GM12878 (cell line): Measurements from ENCODE around the gene SIK3. TPM values are rescaled to one million over a fixed set of nuclear protein-coding genes. Genes with fewer than 3 reads are reported as not detected.

ENCODE experiments used
- ATAC-seq: fragments of 200-7000 bp; cut with Tn5 transposase; 3 replicates; pipeline ENCODE4 v1.9.1; 2020; ENCODE audit warnings: mild to moderate bottlenecking, moderate library complexity
- BruUV-seq: library from RNA; stranded (reverse); fragments of 400-500 nt; replicated peaks from 2 replicates; lab custom pipeline; 2021; lab: Mats Ljungman, UMichigan
- CTCF ChIA-PET: fragments of 300-600 bp; sonication (Branson Sonifier 250); formaldehyde crosslinking; extraction: SDS; loops from one replicate; lab custom pipeline; 2021; ENCODE audit warnings: inconsistent platforms; lab: Yijun Ruan, JAX
- POLR2A ChIA-PET: fragments of 350-600 bp; formaldehyde crosslinking; extraction: SDS; loops from one replicate; lab custom pipeline; 2021; ENCODE audit warnings: inconsistent platforms; lab: Charles Lee
- RAD21 ChIA-PET: fragments of 300-600 bp; sonication (Branson Sonifier 250); formaldehyde crosslinking; loops from one replicate; lab custom pipeline; 2023; ENCODE audit warnings: antibody characterized with exemption; ENCODE audit not compliant: unreplicated experiment; lab: Charles Lee
- SMC1A ChIA-PET: fragments of 300-600 bp; sonication (Branson Sonifier 250); formaldehyde crosslinking; loops from one replicate; lab custom pipeline; 2023; ENCODE audit not compliant: unreplicated experiment, uncharacterized antibody; lab: Charles Lee
- DNase-seq: peaks from one replicate; pipeline ENCODE4 v3.0.0-alpha.2; 2011; ENCODE audit warnings: low read depth, low spot score
- FAIRE-seq: peaks from 3 replicates; lab custom pipeline; 2011; peaks lifted over from hg19 to GRCh38; lab: Jason Lieb, UNC
- H2AFZ ChIP-seq: 2 replicates; pipeline ENCODE4 v1.6.0; 2011; ENCODE audit warnings: low read depth, low read length, control low read depth; ENCODE audit not compliant: control insufficient read depth
- H3K27ac ChIP-seq: 2 replicates; pipeline ENCODE4 v1.5.1; 2011; ENCODE audit warnings: control low read depth; ENCODE audit not compliant: control insufficient read depth, insufficient read depth
- H3K27me3 ChIP-seq, 2 experiments: replicated peaks in 1 of 2; 2 replicates each; pipeline versions ENCODE4 v1.6.0 to v1.6.1; 2011; ENCODE audit warnings: low read length in 1 of 2; ENCODE audit not compliant: control insufficient read depth in 2 of 2, insufficient read depth in 2 of 2
- H3K36me3 ChIP-seq, 2 experiments: 2 replicates each; pipeline ENCODE4 v1.5.1; 2011; ENCODE audit warnings: low read length in 1 of 2; ENCODE audit not compliant: control insufficient read depth in 2 of 2, insufficient read depth in 2 of 2
- H3K4me1 ChIP-seq: 2 replicates; pipeline ENCODE4 v1.6.1; 2011; ENCODE audit warnings: mild to moderate bottlenecking, low read length, moderate library complexity, mixed read lengths; ENCODE audit not compliant: control insufficient read depth, insufficient read depth
- H3K4me2 ChIP-seq: 2 replicates; pipeline ENCODE4 v1.6.0; 2011; ENCODE audit warnings: control low read depth; ENCODE audit not compliant: control insufficient read depth, insufficient read depth
- H3K4me3 ChIP-seq: fragments of 200-600 bp; sonication (generic); 2 replicates; pipeline ENCODE4 v1.5.1; 2016
- H3K79me2 ChIP-seq: 2 replicates; pipeline ENCODE4 v1.6.0; 2011; ENCODE audit warnings: low read length; ENCODE audit not compliant: control insufficient read depth, insufficient read depth
- H3K9ac ChIP-seq: 2 replicates; pipeline ENCODE4 v1.8.0; 2011; ENCODE audit warnings: low read length, control low read depth, mixed read lengths; ENCODE audit not compliant: control insufficient read depth, insufficient read depth
- H3K9me3 ChIP-seq: replicated peaks from 3 replicates; pipeline ENCODE4 v1.5.1; 2011; ENCODE audit warnings: mild to moderate bottlenecking, low read length; ENCODE audit not compliant: control insufficient read depth, insufficient read depth
- H4K20me1 ChIP-seq: 2 replicates; pipeline ENCODE4 v1.6.0; 2011; ENCODE audit not compliant: control insufficient read depth, insufficient read depth
- EP300 ChIP-seq, 2 experiments: fragments of 150-350 bp in 1 of 2; IDR thresholded peaks; 2 replicates each; pipeline ENCODE4 v1.6.1; 2011 to 2012; ENCODE audit warnings: low read depth in 2 of 2, low read length in 2 of 2, borderline replicate concordance in 1 of 2, improper control_type of control experiment in 1 of 2, inconsistent platforms in 1 of 2; ENCODE audit not compliant: control insufficient read depth in 1 of 2
- NFYB ChIP-seq: IDR thresholded peaks from 2 replicates; pipeline ENCODE4 v1.6.1; 2011; ENCODE audit warnings: low read depth, mild to moderate bottlenecking, low read length, improper control_type of control experiment, moderate library complexity; ENCODE audit not compliant: insufficient read depth
- NRF1 ChIP-seq: conservative IDR thresholded peaks from 2 replicates; pipeline ENCODE4 v1.6.1; 2011; ENCODE audit warnings: mild to moderate bottlenecking, low read depth, low read length, improper control_type of control experiment
- POLR2AphosphoS5 ChIP-seq: IDR thresholded peaks from 2 replicates; pipeline ENCODE4 v1.6.1; 2011; ENCODE audit warnings: mild to moderate bottlenecking, low read length, inconsistent platforms
- RCOR1 ChIP-seq: conservative IDR thresholded peaks from 2 replicates; pipeline ENCODE4 v1.6.1; 2012; ENCODE audit warnings: low read depth, low read length, improper control_type of control experiment
- WGBS: methylation state at CpG from one replicate; pipeline ENCODE4 v1.1.6; 2016; ENCODE audit warnings: low lambda C conversion rate; ENCODE audit not compliant: insufficient replicate concordance, insufficient coverage; ENCODE audit errors: missing lambda C conversion rate; 5-methylcytosine and 5-hydroxymethylcytosine counted together
- in situ Hi-C: fragments of 300-500 bp; cut with MboI; formaldehyde crosslinking; loops from 9 replicates; pipeline ENCODE4 v1.14.3; 2018; ENCODE audit warnings: mixed read lengths
- intact Hi-C: fragments of 100-400 bp; cut with micrococcal nuclease; formaldehyde crosslinking; loops from one replicate; pipeline ENCODE4 v1.14.2; 2022; ENCODE audit not compliant: unreplicated experiment
- polyA plus RNA-seq, 11 experiments: library from polyadenylated mRNA; depleted of rRNA in 4 of 11; unstranded in 6 of 11; stranded (reverse) in 5 of 11; fragments of >200 nt; fragmentation: Nextera tagmentation in 4 of 11; fragmentation: Illumina TruSeq in 1 of 11; extraction: Ambion mirVana in 4 of 11; extraction: Trizol in 1 of 11; gene quantifications; 1 replicate in 1 of 11; 2 replicates in 10 of 11; pipeline versions ENCODE4 v1.2.1 to v1.2.3, GENCODE V29; 2011 to 2016; ENCODE audit warnings: inconsistent platforms in 2 of 11, missing spikeins in 2 of 11, low read depth in 1 of 11
- total RNA-seq, 4 experiments: library from RNA; depleted of rRNA in 3 of 4; stranded (reverse); fragments of >200 nt in 3 of 4; fragmentation: Illumina TruSeq in 1 of 4; extraction: Trizol in 1 of 4; gene quantifications; 2 replicates each; pipeline versions ENCODE4 v1.2.1 to v1.2.3, GENCODE V29; 2013 to 2021

SIK3 gene
- total and polyA plus RNA-seq, 10 of the 15 experiments (the other 5 are each of a cell fraction or from before 2014, with no cell fraction given) = 2.5 to 31.9 (median 11.1) TPM

DNA sequence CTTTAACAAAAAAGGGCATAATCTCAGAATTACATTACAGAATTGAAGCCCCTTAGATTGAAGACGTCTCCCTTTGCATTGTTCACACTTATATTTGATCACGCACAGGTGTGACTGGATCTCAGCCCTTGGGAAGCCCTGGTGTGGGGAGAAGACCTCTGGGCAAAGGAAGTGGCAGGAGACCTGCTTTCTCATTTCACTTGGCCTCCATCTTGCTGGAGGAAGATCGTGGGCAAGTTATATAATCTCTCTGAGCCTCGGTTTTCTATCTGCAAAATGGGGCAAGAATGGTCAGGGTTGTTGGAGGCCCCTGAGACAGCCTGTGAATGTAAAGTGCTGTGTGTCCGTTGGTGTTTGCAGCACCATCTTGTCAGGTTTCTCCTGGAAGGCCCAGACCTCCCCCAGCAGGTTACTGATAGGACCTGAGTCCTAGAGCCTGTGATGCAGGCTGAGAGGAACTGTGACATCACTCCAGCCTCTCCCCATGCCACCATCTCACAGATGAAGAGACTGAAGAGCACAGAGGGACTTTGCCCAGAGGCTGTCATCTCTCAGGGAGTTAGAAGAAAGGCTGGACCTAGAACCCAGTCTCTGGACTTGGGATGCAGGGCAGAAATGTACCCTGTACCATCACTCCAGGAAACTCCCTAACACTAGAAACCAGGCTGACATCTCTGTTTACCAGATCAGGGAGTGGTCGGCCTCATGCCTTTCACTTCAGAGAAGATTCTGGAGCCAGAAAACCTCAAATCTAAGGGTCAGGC is 259.7 kb downstream of the SIK3 start:
- BruUV-seq = no TSS peak
- RAD21 ChIA-PET = interaction anchor here (1.4 kb wide), 1 partner anchor 14 kb away, joined by 3 read pairs; no protein-coding TSS in a partner anchor
- Histone ChIP-seq H3K4me3 (no peak overlapping the region), H3K9ac (no peak overlapping the region), H4K20me1 (no peaks in the 10 kb centered on the region), H3K36me3 (no peaks in the 10 kb centered on the region)
- 17% methylated on average over 6 of the region's 6 CpGs for WGBS
- CTCF ChIA-PET = interaction anchor here (7.3 kb wide), 1 partner anchor 47 kb away, joined by 183 read pairs; the partner anchor contains the start of genes APOA5 and ZPR1
- TF ChIP-seq NFYB = no peak
- TF ChIP-seq POLR2AphosphoS5 = no peak
- no peak for TF ChIP-seq NRF1
- no peak for TF ChIP-seq RCOR1
- no peak for TF ChIP-seq EP300 (IDR thresholded peaks at IDR 0.05; ENCODE audit: borderline replicate concordance in 1 of 2, control insufficient read depth in 1 of 2, low read depth in 2 of 2, low read length in 2 of 2)
- TF ChIP-seq, all 136 proteins: peak for 0
- intact Hi-C loops (loop anchor here (5.0 kb wide), 1 partner anchor 389 kb away; no protein-coding TSS in a partner anchor), in situ Hi-C loops (no loop called here)
- Histone ChIP-seq H3K4me1 (peaks cover 8% of the 10 kb centered on the region; the same call in 1 of the 2 replicates), H3K27ac (no peak overlapping the region), H3K4me2 (no peak overlapping the region), H3K9me3 (no peaks in the 10 kb centered on the region), H3K79me2 (no peaks in the 10 kb centered on the region), H2AFZ (no peak overlapping the region), H3K27me3 (no peaks in the 10 kb centered on the region)
- DNase-seq (no peak), FAIRE-seq (no peak), ATAC-seq (no peak)
- SMC1A ChIA-PET = interaction anchor here (2.5 kb wide), 1 partner anchor 15 kb away, joined by 9 read pairs; no protein-coding TSS in a partner anchor
- POLR2A ChIA-PET = no interaction called here
